ENCODE data around the gene GFRA4.

- TF ChIP-seq CTCF (IDR thresholded peaks at IDR 0.05 in 2 of 3, conservative IDR thresholded peaks at IDR 0.05 in 1 of 3; ENCODE audit: borderline replicate concordance in 1 of 3, insufficient read depth in 1 of 3, low read depth in 2 of 3, low read length in 2 of 3): no peak
- no peak for TF ChIP-seq POLR2AphosphoS5 (IDR thresholded peaks at IDR 0.05; ENCODE audit: low read depth, low read length)
- TF ChIP-seq ZNF274 (IDR thresholded peaks at IDR 0.05; ENCODE audit: low read depth, low read length): no peak
- TF ChIP-seq SRF (IDR thresholded peaks at IDR 0.05; ENCODE audit: low read depth): no peak
- TF ChIP-seq POLR2A (IDR thresholded peaks at IDR 0.05; ENCODE audit: borderline replicate concordance, extremely low read depth, insufficient read depth, insufficient read length): no peak
- no peak for TF ChIP-seq EGR1 (IDR thresholded peaks at IDR 0.05; ENCODE audit: low read depth)
- TF ChIP-seq MAX (IDR thresholded peaks at IDR 0.05): no peak
- TF ChIP-seq ZFX (IDR thresholded peaks at IDR 0.05): no peak
- no peak for TF ChIP-seq RAD21 (IDR thresholded peaks at IDR 0.05; ENCODE audit: low read depth)
Measured at GRCh38 chr20:3698591-3699001, 35.4 kb upstream of the GFRA4 start.
